Measurements from ENCODE around the gene CERS6.

DNA sequence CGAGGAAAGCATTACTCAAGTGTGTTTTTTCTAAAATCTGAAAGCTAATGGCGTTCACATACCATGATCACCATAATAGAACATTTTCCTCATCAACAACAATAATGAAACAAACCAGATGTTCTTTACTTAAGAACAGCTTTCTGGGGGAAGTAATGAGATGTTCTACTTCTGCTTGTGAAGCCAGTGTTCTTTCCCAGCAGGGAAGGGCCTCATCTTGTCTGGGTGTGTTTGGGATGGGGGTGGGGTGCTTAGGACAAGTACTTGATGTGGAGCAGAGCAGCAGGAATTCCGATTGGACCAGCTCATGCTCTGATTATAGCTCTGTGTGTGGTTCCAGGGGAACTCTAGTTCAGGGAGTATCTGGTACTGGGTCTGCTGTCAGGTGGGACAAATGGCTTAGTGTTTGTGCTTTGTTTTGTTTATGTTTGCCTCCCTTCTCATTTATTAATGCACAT lies 183.4 kb downstream of the CERS6 start:
- TF ChIP-seq CTCF (IDR thresholded peaks at IDR 0.05 in 8 of 11, conservative IDR thresholded peaks at IDR 0.05 in 3 of 11) = no peak
- no peak for TF ChIP-seq POLR2A (IDR thresholded peaks at IDR 0.05)

Measured in spleen (tissue), 7 donors.